Vagina (tissue), 2 donors: Measurements from ENCODE around the gene ANXA11.
"Not testable (repeated sequence)": the region's sequence is repeated elsewhere in the genome, so short reads cannot be mapped to it uniquely, and the experiment has no call there.

Experiments used
- CTCF ChIP-seq, 3 experiments: fragments of 450-650 bp in 2 of 3; fragments of 200-600 bp in 1 of 3; sonication (generic) in 1 of 3; IDR thresholded peaks; one replicate each; pipeline ENCODE4 v1.5.1; 2017 to 2019; ENCODE audit warnings: antibody characterized with exemption in 3 of 3, mild to moderate bottlenecking in 2 of 3, moderate library complexity in 2 of 3
- POLR2AphosphoS5 ChIP-seq, 2 donors: sonication (generic); formaldehyde crosslinking; IDR thresholded peaks; one replicate each; pipeline ENCODE4 v1.9.0; 2017; ENCODE audit warnings: antibody characterized with exemption in 2 of 2, mild to moderate bottlenecking in 2 of 2, low read depth in 1 of 2; ENCODE audit not compliant: insufficient read depth in 1 of 2

- not testable (repeated sequence) for TF ChIP-seq CTCF (IDR thresholded peaks at IDR 0.05); POLR2AphosphoS5 (IDR thresholded peaks at IDR 0.05; ENCODE audit: insufficient read depth in 1 of 2, low read depth in 1 of 2)
These were observed 45.1 kb upstream of the ANXA11 start for GRCh38 chr10:80250399-80250798.
